ENCODE results near the gene ACVR2B. TPM values are rescaled to one million over a fixed set of nuclear protein-coding genes. Genes with fewer than 3 reads are reported as not detected.
"Not testable (repeated sequence)": the region's sequence is repeated elsewhere in the genome, so short reads cannot be mapped to it uniquely, and the experiment has no call there.

ACVR2B gene
- total RNA-seq, result 4.4 and 8.0 TPM in 2 replicates

GRCh38 chr3:38453075-38453912 lies at the start of gene ACVR2B:
TSS of gene ACVR2B (plus strand) at chr3:38453890. CDS start at chr3:38454323, 433 bp downstream.
- no peak for DNase-seq (ENCODE audit: low read depth)
- H3K4me3 ChIP-seq (ENCODE audit: low read depth, low read length), result peak within 1 kb of the TSS; percentile 72
- no peak for TF ChIP-seq CTCF (conservative IDR thresholded peaks at IDR 0.05; ENCODE audit: low read depth, low read length)

- no peak for TF ChIP-seq CTCF (conservative IDR thresholded peaks at IDR 0.05; ENCODE audit: low read depth, low read length)
- H3K4me3 ChIP-seq (ENCODE audit: low read depth, low read length), result no peak overlapping the region
- no peak for DNase-seq (ENCODE audit: low read depth)
Observed at GRCh38 chr3:38404286-38404685, 49.4 kb upstream of the ACVR2B start.

GRCh38 chr3:38411591-38411990 lies 42.1 kb upstream of the ACVR2B start:
- no peak for DNase-seq (ENCODE audit: low read depth)
- no peak for TF ChIP-seq CTCF (conservative IDR thresholded peaks at IDR 0.05; ENCODE audit: low read depth, low read length)

GRCh38 chr3:38420758-38421157 lies 32.9 kb upstream of the ACVR2B start:
- not testable (repeated sequence) for DNase-seq (ENCODE audit: low read depth); H3K4me3 ChIP-seq (ENCODE audit: low read depth, low read length)

More at GRCh38 chr3:38411591-38411990, 42.1 kb upstream of the ACVR2B start:
- no peak overlapping the region for H3K4me3 ChIP-seq (ENCODE audit: low read depth, low read length)

GRCh38 chr3:38421679-38422336 lies 31.9 kb upstream of the ACVR2B start:
- TF ChIP-seq CTCF (conservative IDR thresholded peaks at IDR 0.05; ENCODE audit: low read depth, low read length), result no peak
- DNase-seq (ENCODE audit: low read depth), result no peak
- H3K4me3 ChIP-seq (ENCODE audit: low read depth, low read length), result no peak overlapping the region

GRCh38 chr3:38426798-38427426 lies 26.8 kb upstream of the ACVR2B start:
- H3K4me3 ChIP-seq (ENCODE audit: low read depth, low read length); DNase-seq (ENCODE audit: low read depth): not testable (repeated sequence)

- not testable (repeated sequence) for H3K4me3 ChIP-seq (ENCODE audit: low read depth, low read length); DNase-seq (ENCODE audit: low read depth)
Observed at GRCh38 chr3:38432871-38433658, 20.6 kb upstream of the ACVR2B start.

GRCh38 chr3:38433661-38434060 lies 20.0 kb upstream of the ACVR2B start:
- not testable (repeated sequence) for H3K4me3 ChIP-seq (ENCODE audit: low read depth, low read length); DNase-seq (ENCODE audit: low read depth)

GRCh38 chr3:38438436-38439069 lies 15.1 kb upstream of the ACVR2B start:
- H3K4me3 ChIP-seq (ENCODE audit: low read depth, low read length); DNase-seq (ENCODE audit: low read depth): not testable (repeated sequence)

GRCh38 chr3:38443205-38443604 lies 10.5 kb upstream of the ACVR2B start:
- not testable (repeated sequence) for H3K4me3 ChIP-seq (ENCODE audit: low read depth, low read length); DNase-seq (ENCODE audit: low read depth)

All from epithelial cell of proximal tubule (primary cell).